Neural progenitor cell (in vitro differentiated cells): Measurements from ENCODE around the gene SH2D3C.

ENCODE experiments used
- EZH2 ChIP-seq: fragments of 200-600 bp; sonication (generic); IDR thresholded peaks from 2 replicates; pipeline ENCODE4 v1.6.1; 2017; ENCODE audit warnings: antibody characterized with exemption, mild to moderate bottlenecking, moderate library complexity
- TF ChIP-seq, protein P1 (sequence below): fragments of 200-600 bp; sonication (generic); IDR thresholded peaks from 2 replicates; pipeline ENCODE4 v1.5.1; 2017; ENCODE audit warnings: antibody characterized with exemption, mild to moderate bottlenecking

DNA sequence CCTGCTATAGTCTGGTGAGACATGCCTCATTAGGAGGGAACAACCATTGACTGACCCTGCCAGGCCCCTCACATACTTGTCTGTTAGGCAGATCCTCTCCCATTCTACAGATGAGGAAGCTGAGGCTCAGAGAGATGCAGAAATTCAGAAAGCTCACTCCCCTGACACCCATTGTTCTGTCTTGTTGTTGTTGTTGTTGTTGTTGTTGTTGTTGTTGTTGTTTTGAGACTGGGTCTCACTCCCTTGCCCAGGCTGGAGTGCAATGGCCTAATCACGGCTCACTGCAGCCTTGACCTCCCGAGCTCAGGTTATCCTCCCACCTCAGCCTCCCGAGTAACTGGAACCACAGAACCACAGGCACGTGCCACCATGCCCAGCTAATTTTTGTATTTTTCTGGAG, 84.8 kb downstream of the SH2D3C start:
- no peak for TF ChIP-seq EZH2
- TF ChIP-seq, protein P1, sequence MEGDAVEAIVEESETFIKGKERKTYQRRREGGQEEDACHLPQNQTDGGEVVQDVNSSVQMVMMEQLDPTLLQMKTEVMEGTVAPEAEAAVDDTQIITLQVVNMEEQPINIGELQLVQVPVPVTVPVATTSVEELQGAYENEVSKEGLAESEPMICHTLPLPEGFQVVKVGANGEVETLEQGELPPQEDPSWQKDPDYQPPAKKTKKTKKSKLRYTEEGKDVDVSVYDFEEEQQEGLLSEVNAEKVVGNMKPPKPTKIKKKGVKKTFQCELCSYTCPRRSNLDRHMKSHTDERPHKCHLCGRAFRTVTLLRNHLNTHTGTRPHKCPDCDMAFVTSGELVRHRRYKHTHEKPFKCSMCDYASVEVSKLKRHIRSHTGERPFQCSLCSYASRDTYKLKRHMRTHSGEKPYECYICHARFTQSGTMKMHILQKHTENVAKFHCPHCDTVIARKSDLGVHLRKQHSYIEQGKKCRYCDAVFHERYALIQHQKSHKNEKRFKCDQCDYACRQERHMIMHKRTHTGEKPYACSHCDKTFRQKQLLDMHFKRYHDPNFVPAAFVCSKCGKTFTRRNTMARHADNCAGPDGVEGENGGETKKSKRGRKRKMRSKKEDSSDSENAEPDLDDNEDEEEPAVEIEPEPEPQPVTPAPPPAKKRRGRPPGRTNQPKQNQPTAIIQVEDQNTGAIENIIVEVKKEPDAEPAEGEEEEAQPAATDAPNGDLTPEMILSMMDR = no peak
